RPMI7951 (cell line): ENCODE measurements around the gene XAGE1A. TPM values are rescaled to one million over a fixed set of nuclear protein-coding genes. Genes with fewer than 3 reads are reported as not detected.
"Not testable (repeated sequence)": the region's sequence is repeated elsewhere in the genome, so short reads cannot be mapped to it uniquely, and the experiment has no call there.

Experiments
- DNase-seq: peaks from one replicate; pipeline ENCODE4 v3.0.0-alpha.2; 2012; ENCODE audit warnings: low read depth
- total RNA-seq: library from RNA; depleted of rRNA; stranded (reverse); fragments of >200 nt; shearing (Covaris generic); gene quantifications from 2 replicates; pipeline ENCODE4 v1.2.3, GENCODE V29; 2014; rRNA removed

The XAGE1A gene
- total RNA-seq, result 1.9 TPM in 1 of 2 replicates, not detected in the other

GRCh38 chrX:52495545-52496418 lies at the start of gene XAGE1A:
Gene XAGE1A, plus strand, starts transcription at chrX:52495808. Its CDS starts 1,554 bp downstream, at chrX:52497362.
- DNase-seq, result not testable (repeated sequence)

- not testable (repeated sequence) for DNase-seq
Observed at GRCh38 chrX:52452031-52452430, 43.6 kb upstream of the XAGE1A start.

- not testable (repeated sequence) for DNase-seq
Observed at GRCh38 chrX:52471301-52471700, 24.3 kb upstream of the XAGE1A start.

- not testable (repeated sequence) for DNase-seq
Observed at GRCh38 chrX:52496419-52496772, 788 bp downstream of the XAGE1A start.

GRCh38 chrX:52501362-52501761 lies 5.8 kb downstream of the XAGE1A start:
- DNase-seq, result not testable (repeated sequence)

- no peak for DNase-seq
Observed at GRCh38 chrX:52504551-52504950, 8.9 kb downstream of the XAGE1A start.

- no peak for DNase-seq
Observed at GRCh38 chrX:52507331-52507730, 11.7 kb downstream of the XAGE1A start.

GRCh38 chrX:52509916-52510315 lies 14.3 kb downstream of the XAGE1A start:
- DNase-seq, result no peak

GRCh38 chrX:52511126-52511525 lies 15.5 kb downstream of the XAGE1A start:
- DNase-seq, result not testable (repeated sequence)

- DNase-seq, result not testable (repeated sequence)
Observed at GRCh38 chrX:52516110-52516986, 20.7 kb downstream of the XAGE1A start.

- DNase-seq, result not testable (repeated sequence)
Observed at GRCh38 chrX:52516987-52517325, 21.3 kb downstream of the XAGE1A start, which contains the start of gene XAGE1B. Gene XAGE1B, minus strand, starts transcription at chrX:52517063. Its CDS starts 1,536 bp downstream, at chrX:52515527.

- DNase-seq, result not testable (repeated sequence)
Observed at GRCh38 chrX:52541051-52541450, 45.4 kb downstream of the XAGE1A start.

- no peak for DNase-seq
Observed at GRCh38 chrX:52542311-52542710, 46.7 kb downstream of the XAGE1A start.

GRCh38 chrX:52544147-52544840 lies 48.7 kb downstream of the XAGE1A start:
- DNase-seq, result no peak

GRCh38 chrX:52548769-52549168 lies 53.2 kb downstream of the XAGE1A start:
- not testable (repeated sequence) for DNase-seq

Other genes starting within 250 kb of the XAGE1A start
- not detected in 2 replicates for gene XAGE2, start 126.8 kb upstream of the XAGE1A start, total RNA-seq
- gene XAGE1B, start 21.3 kb downstream of the XAGE1A start, total RNA-seq, result 1.9 and 5.5 TPM in 2 replicates
- gene SSX7, start 159.1 kb downstream of the XAGE1A start, total RNA-seq, result not detected in 2 replicates
- gene SSX2, start 211.4 kb downstream of the XAGE1A start, total RNA-seq, result not detected in 2 replicates